GM19035 (cell line): Measurements from ENCODE around the gene CMTM5.

Experiments
- ATAC-seq: cut with Tn5 transposase; IDR thresholded peaks from one replicate; pipeline ENCODE4 v1.9.1; 2021; ENCODE audit not compliant: unreplicated experiment

Gene CMTM5

GRCh38 chr14:23376482-23377197 lies at the start of gene CMTM5:
Gene CMTM5 (plus strand): TSS chr14:23377046. CDS start chr14:23377252, 206 bp downstream.
- no peak for ATAC-seq

GRCh38 chr14:23327947-23328744 lies 48.7 kb upstream of the CMTM5 start:
- ATAC-seq, result no peak

GRCh38 chr14:23335623-23336022 lies 41.2 kb upstream of the CMTM5 start:
- ATAC-seq, result no peak

GRCh38 chr14:23339506-23340268 lies 37.2 kb upstream of the CMTM5 start:
- no peak for ATAC-seq

GRCh38 chr14:23344481-23344880 lies 32.4 kb upstream of the CMTM5 start:
- no peak for ATAC-seq

- no peak for ATAC-seq
These were observed 30.7 kb upstream of the CMTM5 start for GRCh38 chr14:23345987-23346692.

- ATAC-seq, result no peak
These were observed 30.0 kb upstream of the CMTM5 start for GRCh38 chr14:23346693-23347405.

- ATAC-seq, result no peak
These were observed 29.2 kb upstream of the CMTM5 start for GRCh38 chr14:23347406-23348296.

- ATAC-seq, result no peak
These were observed 28.6 kb upstream of the CMTM5 start for GRCh38 chr14:23348297-23348655.

- ATAC-seq, result no peak
These were observed 27.5 kb upstream of the CMTM5 start for GRCh38 chr14:23349156-23349845.

GRCh38 chr14:23351681-23352505 lies 25.0 kb upstream of the CMTM5 start:
- ATAC-seq, result no peak

GRCh38 chr14:23352506-23353432 lies 24.1 kb upstream of the CMTM5 start, which contains the start of gene SLC22A17:
Gene SLC22A17 (minus strand): TSS chr14:23352887.
- no peak for ATAC-seq

- no peak for ATAC-seq
These were observed 23.4 kb upstream of the CMTM5 start for GRCh38 chr14:23353433-23353780.

- ATAC-seq, result no peak
These were observed 21.9 kb upstream of the CMTM5 start for GRCh38 chr14:23354990-23355389.

- ATAC-seq, result no peak
These were observed 20.9 kb upstream of the CMTM5 start for GRCh38 chr14:23355871-23356435.

GRCh38 chr14:23356662-23357061 lies 20.2 kb upstream of the CMTM5 start:
- ATAC-seq, result no peak

- ATAC-seq, result no peak
These were observed 19.6 kb upstream of the CMTM5 start for GRCh38 chr14:23357261-23357660.
